ENCODE data around the gene RBP7.
"Not testable (repeated sequence)": the region's sequence is repeated elsewhere in the genome, so short reads cannot be mapped to it uniquely, and the experiment has no call there.

The RBP7 gene

GRCh38 chr1:9996624-9997582 lies at the start of gene RBP7:
RBP7 (plus strand) TSS chr1:9997228; CDS start chr1:9997259, 31 bp downstream.
- DNase-seq: no peak

- no peak for DNase-seq
Observed at GRCh38 chr1:9957726-9958125, 39.3 kb upstream of the RBP7 start.

GRCh38 chr1:9960011-9960410 lies 37.0 kb upstream of the RBP7 start:
- no peak for DNase-seq

- peak; percentile 95 for DNase-seq
Observed at GRCh38 chr1:9960706-9961562, 36.1 kb upstream of the RBP7 start.

- DNase-seq: no peak
Observed at GRCh38 chr1:9984253-9984652, 12.8 kb upstream of the RBP7 start.

GRCh38 chr1:9985001-9985400 lies 12.0 kb upstream of the RBP7 start:
- DNase-seq: no peak

GRCh38 chr1:9989773-9990172 lies 7.3 kb upstream of the RBP7 start:
- DNase-seq: no peak

- DNase-seq: no peak
Observed at GRCh38 chr1:9990944-9991343, 6.1 kb upstream of the RBP7 start.

- DNase-seq: no peak
Observed at GRCh38 chr1:9992910-9993309, 4.1 kb upstream of the RBP7 start.

- no peak for DNase-seq
Observed at GRCh38 chr1:9993561-9994075, 3.4 kb upstream of the RBP7 start.

- DNase-seq: no peak
Observed at GRCh38 chr1:10001016-10001665, 4.1 kb downstream of the RBP7 start.

- DNase-seq: not testable (repeated sequence)
Observed at GRCh38 chr1:10005248-10005647, 8.2 kb downstream of the RBP7 start.

GRCh38 chr1:10007169-10007568 lies 10.1 kb downstream of the RBP7 start:
- DNase-seq: no peak

- DNase-seq: no peak
Observed at GRCh38 chr1:10014016-10014415, 17.0 kb downstream of the RBP7 start.

- DNase-seq: no peak
Observed at GRCh38 chr1:10019561-10019960, 22.5 kb downstream of the RBP7 start.

- no peak for DNase-seq
Observed at GRCh38 chr1:10020086-10020485, 23.1 kb downstream of the RBP7 start.

- not testable (repeated sequence) for DNase-seq
Observed at GRCh38 chr1:10020678-10021077, 23.6 kb downstream of the RBP7 start.

- not testable (repeated sequence) for DNase-seq
Observed at GRCh38 chr1:10021992-10022391, 25.0 kb downstream of the RBP7 start.

GRCh38 chr1:10022656-10023055 lies 25.6 kb downstream of the RBP7 start:
- DNase-seq: no peak

- no peak for DNase-seq
Observed at GRCh38 chr1:10025354-10025753, 28.3 kb downstream of the RBP7 start.

- DNase-seq: no peak
Observed at GRCh38 chr1:10027027-10027426, 30.0 kb downstream of the RBP7 start.

GRCh38 chr1:10028956-10029500 lies 32.0 kb downstream of the RBP7 start:
- not testable (repeated sequence) for DNase-seq

GRCh38 chr1:10031461-10031860 lies 34.4 kb downstream of the RBP7 start:
- no peak for DNase-seq
